ENCODE results near the gene DEXI. TPM values are rescaled to one million over a fixed set of nuclear protein-coding genes. Genes with fewer than 3 reads are reported as not detected.
A peak's percentile ranks its signal among the peaks of the same experiment; 100 is the strongest.

Gene DEXI
- total and polyA plus RNA-seq, 10 donors: 14.9 to 81.5 (median 33.5) TPM

DNA sequence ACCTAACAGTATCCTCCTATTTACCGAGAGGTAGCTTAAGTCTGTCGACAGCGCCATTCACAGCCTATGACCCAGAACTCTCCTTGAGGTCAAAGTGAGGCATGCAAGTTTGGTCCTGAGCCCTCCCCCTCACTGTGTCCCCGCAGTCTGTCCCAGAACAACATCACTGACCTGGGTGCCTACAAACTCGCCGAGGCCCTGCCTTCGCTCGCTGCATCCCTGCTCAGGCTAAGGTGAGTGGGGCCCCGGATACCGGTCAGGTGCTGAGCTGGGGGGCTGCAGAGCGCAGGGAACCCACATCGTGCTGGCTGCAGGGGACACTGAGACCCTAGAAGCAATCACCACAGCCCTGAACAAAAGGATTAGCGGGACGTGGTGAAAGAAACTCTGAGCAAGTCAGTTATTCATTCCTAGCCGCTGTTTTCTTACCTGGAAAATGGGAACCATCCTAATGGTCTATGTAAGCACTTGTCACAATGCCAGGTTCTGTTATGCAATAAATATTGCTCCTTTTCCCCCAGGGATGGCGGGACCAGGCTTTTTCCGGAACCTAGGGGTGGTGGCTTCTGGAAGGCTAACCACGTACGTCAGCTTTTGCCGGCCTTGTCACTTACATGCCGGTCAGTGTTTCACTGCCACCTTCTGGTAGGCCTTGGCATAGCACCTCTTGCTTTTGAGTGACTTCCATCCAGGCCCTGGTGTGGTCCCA, 23.8 kb downstream of the DEXI start:
- intact Hi-C loops (cut with DNase I; ENCODE audit: low total_unique reads): loop anchor here (10.0 kb wide), 2 partner anchors 174 to 394 kb away; partner anchors contain the start of gene NUBP1
- 54 to 59% (median 58%) methylated on average over 21 of the region's 21 CpGs for WGBS, 5 donors
- TF ChIP-seq, protein P1, sequence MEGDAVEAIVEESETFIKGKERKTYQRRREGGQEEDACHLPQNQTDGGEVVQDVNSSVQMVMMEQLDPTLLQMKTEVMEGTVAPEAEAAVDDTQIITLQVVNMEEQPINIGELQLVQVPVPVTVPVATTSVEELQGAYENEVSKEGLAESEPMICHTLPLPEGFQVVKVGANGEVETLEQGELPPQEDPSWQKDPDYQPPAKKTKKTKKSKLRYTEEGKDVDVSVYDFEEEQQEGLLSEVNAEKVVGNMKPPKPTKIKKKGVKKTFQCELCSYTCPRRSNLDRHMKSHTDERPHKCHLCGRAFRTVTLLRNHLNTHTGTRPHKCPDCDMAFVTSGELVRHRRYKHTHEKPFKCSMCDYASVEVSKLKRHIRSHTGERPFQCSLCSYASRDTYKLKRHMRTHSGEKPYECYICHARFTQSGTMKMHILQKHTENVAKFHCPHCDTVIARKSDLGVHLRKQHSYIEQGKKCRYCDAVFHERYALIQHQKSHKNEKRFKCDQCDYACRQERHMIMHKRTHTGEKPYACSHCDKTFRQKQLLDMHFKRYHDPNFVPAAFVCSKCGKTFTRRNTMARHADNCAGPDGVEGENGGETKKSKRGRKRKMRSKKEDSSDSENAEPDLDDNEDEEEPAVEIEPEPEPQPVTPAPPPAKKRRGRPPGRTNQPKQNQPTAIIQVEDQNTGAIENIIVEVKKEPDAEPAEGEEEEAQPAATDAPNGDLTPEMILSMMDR (IDR thresholded peaks at IDR 0.05 in 8 of 11, conservative IDR thresholded peaks at IDR 0.05 in 3 of 11): peak; percentile 87 to 97 (median 95)
- TF ChIP-seq POLR2A (IDR thresholded peaks at IDR 0.05) (no peak), POLR2AphosphoS5 (IDR thresholded peaks at IDR 0.05) (peak; percentile 64 to 91 (median 72))
- peaks cover 18 to 85% (median 49%) of the 10 kb centered on the region in 6 donors for H3K4me1 ChIP-seq
- H3K36me3 ChIP-seq: peaks cover 0 to 100% (median 41%) of the 10 kb centered on the region in 6 donors
- peak overlapping the region in 6 of 8 donors; percentile 22 to 78 (median 50) for H3K27ac ChIP-seq
- H3K4me3 ChIP-seq: peak overlapping the region in 2 of 8 donors; percentile 3 to 36
- DNase-seq: peak; percentile 92
- no peaks in the 10 kb centered on the region for H3K9me3 ChIP-seq
- no peaks in the 10 kb centered on the region for H3K27me3 ChIP-seq (replicated peaks in 1 of 7)

DNA sequence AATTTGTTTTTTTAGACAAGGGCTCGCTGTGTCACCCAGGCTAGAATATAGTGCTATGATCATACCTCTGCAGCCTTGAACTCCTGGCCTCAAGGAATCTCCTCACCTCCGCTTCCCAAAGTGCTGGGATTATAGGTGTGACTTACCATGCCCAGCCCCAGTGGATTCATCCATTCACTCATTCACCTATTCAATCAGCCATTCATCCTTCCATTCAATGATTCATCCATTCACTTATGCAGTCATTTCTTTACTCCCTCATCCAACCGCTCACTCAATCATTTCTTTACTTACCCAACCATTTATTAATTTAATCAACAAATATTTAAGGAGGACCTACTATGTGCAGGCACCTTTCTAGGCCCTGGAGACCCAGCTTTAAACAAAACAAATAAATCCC, 25.7 kb downstream of the DEXI start:
- H3K27me3 ChIP-seq (replicated peaks in 1 of 7): no peaks in the 10 kb centered on the region
- H3K4me1 ChIP-seq: peaks cover 13 to 85% (median 52%) of the 10 kb centered on the region in 6 donors
- no peaks in the 10 kb centered on the region for H3K9me3 ChIP-seq
- H3K27ac ChIP-seq: peak overlapping the region in 4 of 8 donors; percentile 12 to 72 (median 36)
- TF ChIP-seq POLR2AphosphoS5 (IDR thresholded peaks at IDR 0.05): no peak
- TF ChIP-seq, protein P1 (IDR thresholded peaks at IDR 0.05 in 8 of 11, conservative IDR thresholded peaks at IDR 0.05 in 3 of 11): no peak
- TF ChIP-seq POLR2A (IDR thresholded peaks at IDR 0.05): no peak
- 59 to 67% (median 65%) methylated on average over 3 of the region's 3 CpGs for WGBS, 5 donors
- H3K4me3 ChIP-seq: no peak overlapping the region
- intact Hi-C loops (cut with DNase I; ENCODE audit: low total_unique reads): loop anchor here (10.0 kb wide), 2 partner anchors 172 to 392 kb away; partner anchors contain the start of gene NUBP1
- peaks cover 0 to 100% (median 27%) of the 10 kb centered on the region in 6 donors for H3K36me3 ChIP-seq
- DNase-seq: no peak

DNA sequence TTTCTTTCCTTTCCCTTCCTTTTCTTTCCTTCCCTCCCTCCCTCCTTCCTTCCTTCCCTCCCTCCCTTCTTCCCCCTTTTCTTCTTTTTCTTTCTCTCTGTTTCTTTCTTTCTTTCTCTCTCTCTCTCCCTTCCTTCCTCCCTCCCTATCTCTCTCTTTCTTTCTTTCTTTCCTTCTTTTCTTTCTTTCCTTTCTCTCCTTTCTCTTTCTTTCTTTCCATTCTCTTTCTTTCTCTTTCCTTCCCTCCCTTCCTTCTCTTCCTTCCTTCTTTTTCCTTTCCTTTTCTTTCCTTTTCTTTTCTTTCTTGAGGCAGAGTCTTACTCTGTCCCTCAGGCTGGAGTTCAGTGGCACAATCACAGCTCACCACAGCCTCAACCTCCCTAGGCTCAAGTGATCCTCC, 31.0 kb downstream of the DEXI start:
- intact Hi-C loops (cut with DNase I; ENCODE audit: low total_unique reads): loop anchor here (10.0 kb wide), 2 partner anchors 166 to 386 kb away; partner anchors contain the start of gene NUBP1
- Histone ChIP-seq H3K27me3 (replicated peaks in 1 of 7) (no peaks in the 10 kb centered on the region), H3K36me3 (peaks cover 0 to 100% (median 48%) of the 10 kb centered on the region in 6 donors), H3K9me3 (no peaks in the 10 kb centered on the region), H3K4me1 (peaks cover 0 to 75% (median 29%) of the 10 kb centered on the region in 6 donors), H3K4me3 (no peak overlapping the region), H3K27ac (peak overlapping the region in 4 of 8 donors; percentile 53 to 74 (median 62))
- no peak for TF ChIP-seq POLR2A (IDR thresholded peaks at IDR 0.05)
- no peak for TF ChIP-seq POLR2AphosphoS5 (IDR thresholded peaks at IDR 0.05)
- TF ChIP-seq, protein P1 (IDR thresholded peaks at IDR 0.05 in 8 of 11, conservative IDR thresholded peaks at IDR 0.05 in 3 of 11): no peak
- DNase-seq: no peak

DNA sequence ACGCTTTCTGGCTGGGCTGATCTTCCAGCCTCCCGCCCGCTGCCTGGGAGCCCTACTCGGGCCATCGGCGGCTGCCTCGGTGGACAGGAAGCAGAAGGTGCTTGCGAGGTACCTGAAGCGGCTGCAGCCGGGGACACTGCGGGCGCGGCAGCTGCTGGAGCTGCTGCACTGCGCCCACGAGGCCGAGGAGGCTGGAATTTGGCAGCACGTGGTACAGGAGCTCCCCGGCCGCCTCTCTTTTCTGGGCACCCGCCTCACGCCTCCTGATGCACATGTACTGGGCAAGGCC, 34.6 kb downstream of the DEXI start:
- WGBS, 5 donors: 88 to 95% (median 90%) methylated on average over 15 to 21 of the region's 21 CpGs
- Histone ChIP-seq H3K9me3 (peaks cover 0 to 6% (median 0%) of the 10 kb centered on the region in 8 donors), H3K4me3 (no peak overlapping the region), H3K27ac (peak overlapping the region in 1 of 8 donors; percentile 24), H3K36me3 (peaks cover 0 to 100% (median 74%) of the 10 kb centered on the region in 6 donors), H3K27me3 (replicated peaks in 1 of 7) (no peaks in the 10 kb centered on the region), H3K4me1 (peaks cover 0 to 39% (median 11%) of the 10 kb centered on the region in 6 donors)
- TF ChIP-seq POLR2AphosphoS5 (IDR thresholded peaks at IDR 0.05): peak in 1 of 3 donors; percentile 54
- no peak for TF ChIP-seq POLR2A (IDR thresholded peaks at IDR 0.05)
- TF ChIP-seq, protein P1 (IDR thresholded peaks at IDR 0.05 in 8 of 11, conservative IDR thresholded peaks at IDR 0.05 in 3 of 11): no peak
- peak; percentile 69 for DNase-seq
- intact Hi-C loops (cut with DNase I; ENCODE audit: low total_unique reads): no loop called here

Measured in spleen (tissue), 11 donors.